Neural cell (in vitro differentiated cells): ENCODE results near the gene GPR35. TPM values are rescaled to one million over a fixed set of nuclear protein-coding genes. Genes with fewer than 3 reads are reported as not detected.

Source experiments
- H2AFZ ChIP-seq: fragments of 200-600, 300-800 bp; sonication (generic), shearing (Covaris generic); 2 replicates; pipeline ENCODE4 v1.6.0; 2014; ENCODE audit warnings: low read depth, mild to moderate bottlenecking, antibody characterized with exemption, low read length, moderate library complexity
- H3F3A ChIP-seq: fragments of 200-600 bp; shearing (Covaris generic); 2 replicates; pipeline ENCODE4 v1.6.1; 2016; ENCODE audit warnings: mild to moderate bottlenecking, moderate library complexity, mixed read lengths, antibody characterized with exemption, low read length; ENCODE audit not compliant: insufficient read depth, poor library complexity, severe bottlenecking
- H3K27ac ChIP-seq: fragments of 200-600, 300-800 bp; sonication (generic), shearing (Covaris generic); 2 replicates; pipeline ENCODE4 v1.5.1; 2014; ENCODE audit warnings: mild to moderate bottlenecking, low read length, moderate library complexity
- H3K27me3 ChIP-seq: fragments of 300-800, 200-600 bp; sonication (generic), shearing (Covaris generic); 2 replicates; pipeline ENCODE4 v1.6.0; 2014; ENCODE audit warnings: mild to moderate bottlenecking, low read depth, low read length, moderate library complexity; ENCODE audit not compliant: insufficient read depth
- H3K36me3 ChIP-seq: fragments of 300-800, 200-600 bp; sonication (generic), shearing (Covaris generic); 2 replicates; pipeline ENCODE4 v1.5.1; 2014; ENCODE audit warnings: mild to moderate bottlenecking, antibody characterized with exemption, low read length, moderate library complexity; ENCODE audit not compliant: insufficient read depth
- H3K4me2 ChIP-seq: fragments of 300-800, 200-600 bp; sonication (generic), shearing (Covaris generic); 2 replicates; pipeline ENCODE4 v1.6.0; 2014; ENCODE audit warnings: mild to moderate bottlenecking, low read length
- H3K4me3 ChIP-seq: fragments of 300-800, 200-600 bp; sonication (generic), shearing (Covaris generic); 2 replicates; pipeline ENCODE4 v1.5.1; 2014; ENCODE audit warnings: mild to moderate bottlenecking, low read length, moderate library complexity
- H3K79me2 ChIP-seq: fragments of 200-600 bp; shearing (Covaris generic); replicated peaks from 2 replicates; pipeline ENCODE4 v1.6.0; 2014; ENCODE audit warnings: mild to moderate bottlenecking, low read length, moderate library complexity; ENCODE audit not compliant: insufficient read depth
- H3K9ac ChIP-seq: fragments of 300-800, 200-600 bp; sonication (generic), shearing (Covaris generic); 2 replicates; pipeline ENCODE4 v1.6.1; 2016; ENCODE audit warnings: mild to moderate bottlenecking, low read length, mixed read lengths
- H3K9me2 ChIP-seq: fragments of 200-600 bp; shearing (Covaris generic); 2 replicates; pipeline ENCODE4 v1.6.1; 2016; ENCODE audit warnings: mild to moderate bottlenecking, low read length, mixed read lengths; ENCODE audit not compliant: insufficient read depth
- H3K9me3 ChIP-seq: fragments of 200-600, 300-800 bp; sonication (generic), shearing (Covaris generic); 2 replicates; pipeline ENCODE4 v1.6.1; 2016; ENCODE audit warnings: mild to moderate bottlenecking, mixed run types, low read length, moderate library complexity, mixed read lengths
- H4K20me1 ChIP-seq: fragments of 200-600 bp; shearing (Covaris generic); 2 replicates; pipeline ENCODE4 v1.6.1; 2016; ENCODE audit warnings: mild to moderate bottlenecking, mixed run types; ENCODE audit not compliant: insufficient read depth
- CTCF ChIP-seq: fragments of 450-650 bp; IDR thresholded peaks from 2 replicates; pipeline ENCODE4 v1.5.1; 2014; ENCODE audit warnings: antibody characterized with exemption, mild to moderate bottlenecking, moderate library complexity; ENCODE audit not compliant: poor library complexity, severe bottlenecking
- EP300 ChIP-seq: fragments of 450-650 bp; conservative IDR thresholded peaks from 2 replicates; pipeline ENCODE4 v1.6.1; 2014; ENCODE audit warnings: antibody characterized with exemption, mild to moderate bottlenecking, moderate library complexity; ENCODE audit not compliant: poor library complexity, severe bottlenecking
- EZH2 ChIP-seq: fragments of 200-600, 300-800 bp; shearing (Covaris generic), sonication (generic); IDR thresholded peaks from 2 replicates; pipeline ENCODE4 v1.6.1; 2014; ENCODE audit warnings: antibody characterized with exemption, low read length, borderline replicate concordance, mild to moderate bottlenecking; ENCODE audit not compliant: insufficient read depth, poor library complexity, severe bottlenecking
- MXI1 ChIP-seq: fragments of 450-650 bp; conservative IDR thresholded peaks from 2 replicates; pipeline ENCODE4 v1.6.1; 2014; ENCODE audit warnings: antibody characterized with exemption, mild to moderate bottlenecking; ENCODE audit not compliant: poor library complexity, severe bottlenecking
- POLR2AphosphoS5 ChIP-seq: IDR thresholded peaks from 2 replicates; pipeline ENCODE4 v1.6.1; 2012
- RAD21 ChIP-seq: fragments of 450-650 bp; conservative IDR thresholded peaks from 2 replicates; pipeline ENCODE4 v1.6.1; 2014; ENCODE audit warnings: antibody characterized with exemption, mild to moderate bottlenecking, moderate library complexity
- REST ChIP-seq: IDR thresholded peaks from 2 replicates; pipeline ENCODE4 v1.6.1; 2012; ENCODE audit warnings: borderline replicate concordance
- SMC3 ChIP-seq: fragments of 450-650 bp; conservative IDR thresholded peaks from 2 replicates; pipeline ENCODE4 v1.6.1; 2014; ENCODE audit warnings: antibody characterized with exemption, mild to moderate bottlenecking, moderate library complexity; ENCODE audit not compliant: poor library complexity
- TAF1 ChIP-seq: IDR thresholded peaks from 2 replicates; pipeline ENCODE4 v1.6.1; 2012; ENCODE audit warnings: low read depth
- polyA plus RNA-seq: library from polyadenylated mRNA; depleted of rRNA; stranded (reverse); fragments of >200 nt; gene quantifications from 2 replicates; pipeline ENCODE4 v1.2.3, GENCODE V29; 2014

The GPR35 gene
- polyA plus RNA-seq, 1 donor from 2014 or later: 2.8 TPM

DNA sequence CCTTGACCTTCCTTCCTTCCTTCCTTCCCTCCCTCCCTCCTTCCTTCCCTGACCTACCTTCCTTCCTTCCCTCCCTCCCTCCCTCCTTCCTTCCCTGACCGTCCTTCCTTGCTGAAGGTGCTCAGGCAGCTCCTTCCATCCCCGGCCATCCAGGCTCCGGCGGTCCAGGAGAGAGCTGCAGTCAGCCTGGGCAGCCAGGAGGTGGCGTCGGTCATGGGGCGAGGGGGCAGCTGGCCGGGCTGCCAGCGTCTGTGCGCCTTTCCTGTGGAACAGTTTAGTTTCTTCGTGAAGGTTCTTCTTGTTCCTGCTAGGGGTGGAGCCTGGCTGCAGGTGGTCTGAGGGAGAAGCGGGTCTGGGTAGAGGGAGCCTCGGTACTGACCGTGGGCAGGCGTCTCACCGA is 15.7 kb downstream of the GPR35 start:
- H3K9me2 ChIP-seq: no peaks in the 10 kb centered on the region
- H3K27ac ChIP-seq: no peak overlapping the region
- no peaks in the 10 kb centered on the region for H4K20me1 ChIP-seq
- H3K9ac ChIP-seq: no peak overlapping the region
- TF ChIP-seq REST (no peak), EP300 (no peak), CTCF (no peak), EZH2 (no peak), MXI1 (no peak), POLR2AphosphoS5 (no peak), TAF1 (no peak), RAD21 (no peak), SMC3 (no peak)
- H3K27me3 ChIP-seq: peaks cover 2% of the 10 kb centered on the region
- H3K4me2 ChIP-seq: no peak overlapping the region
- H3K36me3 ChIP-seq: no peaks in the 10 kb centered on the region
- H3K4me3 ChIP-seq: no peak overlapping the region
- no peaks in the 10 kb centered on the region for H3F3A ChIP-seq
- H2AFZ ChIP-seq: no peak overlapping the region
- no peaks in the 10 kb centered on the region for H3K9me3 ChIP-seq
- H3K79me2 ChIP-seq: no peaks in the 10 kb centered on the region

GRCh38 chr2:240642061-240642805 is 17.0 kb downstream of the GPR35 start:
- H3K79me2 ChIP-seq: no peaks in the 10 kb centered on the region
- no peak overlapping the region for H2AFZ ChIP-seq
- H3K27me3 ChIP-seq: peaks cover 2% of the 10 kb centered on the region
- no peaks in the 10 kb centered on the region for H3K9me3 ChIP-seq
- no peaks in the 10 kb centered on the region for H3F3A ChIP-seq
- no peaks in the 10 kb centered on the region for H3K9me2 ChIP-seq
- no peak overlapping the region for H3K4me3 ChIP-seq
- no peak overlapping the region for H3K9ac ChIP-seq
- no peaks in the 10 kb centered on the region for H4K20me1 ChIP-seq
- no peak for TF ChIP-seq REST
- no peak for TF ChIP-seq POLR2AphosphoS5
- TF ChIP-seq EZH2: no peak
- no peak for TF ChIP-seq RAD21
- no peak for TF ChIP-seq CTCF
- TF ChIP-seq EP300: no peak
- TF ChIP-seq SMC3: no peak
- no peak for TF ChIP-seq TAF1
- no peak for TF ChIP-seq MXI1
- H3K27ac ChIP-seq: no peak overlapping the region
- H3K4me2 ChIP-seq: no peak overlapping the region
- H3K36me3 ChIP-seq: no peaks in the 10 kb centered on the region
